ENCODE results near the gene DAAM1.

The DAAM1 gene

DNA sequence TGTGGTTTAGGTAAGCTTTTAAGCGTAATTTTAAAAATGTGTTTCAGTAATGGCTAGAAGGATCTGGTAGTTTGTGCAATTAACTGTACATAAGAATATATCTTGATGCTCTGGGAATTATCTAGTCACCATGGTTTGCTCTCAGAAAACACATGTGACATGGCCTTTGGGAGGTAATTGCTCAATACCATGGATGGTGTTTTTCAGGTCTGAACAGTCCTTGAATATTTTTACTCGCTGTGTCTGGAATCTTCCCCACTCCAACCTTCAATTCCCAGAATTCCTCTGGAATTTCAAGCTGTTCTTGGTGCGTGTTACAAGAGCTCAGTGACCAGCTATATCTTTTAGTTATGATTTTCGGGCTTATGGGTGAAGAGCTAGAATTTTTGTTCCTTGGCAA lies 85.3 kb downstream of the DAAM1 start:
- TF ChIP-seq, protein P1, sequence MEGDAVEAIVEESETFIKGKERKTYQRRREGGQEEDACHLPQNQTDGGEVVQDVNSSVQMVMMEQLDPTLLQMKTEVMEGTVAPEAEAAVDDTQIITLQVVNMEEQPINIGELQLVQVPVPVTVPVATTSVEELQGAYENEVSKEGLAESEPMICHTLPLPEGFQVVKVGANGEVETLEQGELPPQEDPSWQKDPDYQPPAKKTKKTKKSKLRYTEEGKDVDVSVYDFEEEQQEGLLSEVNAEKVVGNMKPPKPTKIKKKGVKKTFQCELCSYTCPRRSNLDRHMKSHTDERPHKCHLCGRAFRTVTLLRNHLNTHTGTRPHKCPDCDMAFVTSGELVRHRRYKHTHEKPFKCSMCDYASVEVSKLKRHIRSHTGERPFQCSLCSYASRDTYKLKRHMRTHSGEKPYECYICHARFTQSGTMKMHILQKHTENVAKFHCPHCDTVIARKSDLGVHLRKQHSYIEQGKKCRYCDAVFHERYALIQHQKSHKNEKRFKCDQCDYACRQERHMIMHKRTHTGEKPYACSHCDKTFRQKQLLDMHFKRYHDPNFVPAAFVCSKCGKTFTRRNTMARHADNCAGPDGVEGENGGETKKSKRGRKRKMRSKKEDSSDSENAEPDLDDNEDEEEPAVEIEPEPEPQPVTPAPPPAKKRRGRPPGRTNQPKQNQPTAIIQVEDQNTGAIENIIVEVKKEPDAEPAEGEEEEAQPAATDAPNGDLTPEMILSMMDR (IDR thresholded peaks at IDR 0.05; ENCODE audit: low read depth, low read length) = no peak
- DNase-seq (ENCODE audit: low read depth, low spot score) = no peak
- in situ Hi-C loops (cut with HindIII; ENCODE audit: low sequenced_read_pairs) = no loop called here
- no peak overlapping the region for H3K4me3 ChIP-seq (ENCODE audit: low read depth, low read length)

DNA sequence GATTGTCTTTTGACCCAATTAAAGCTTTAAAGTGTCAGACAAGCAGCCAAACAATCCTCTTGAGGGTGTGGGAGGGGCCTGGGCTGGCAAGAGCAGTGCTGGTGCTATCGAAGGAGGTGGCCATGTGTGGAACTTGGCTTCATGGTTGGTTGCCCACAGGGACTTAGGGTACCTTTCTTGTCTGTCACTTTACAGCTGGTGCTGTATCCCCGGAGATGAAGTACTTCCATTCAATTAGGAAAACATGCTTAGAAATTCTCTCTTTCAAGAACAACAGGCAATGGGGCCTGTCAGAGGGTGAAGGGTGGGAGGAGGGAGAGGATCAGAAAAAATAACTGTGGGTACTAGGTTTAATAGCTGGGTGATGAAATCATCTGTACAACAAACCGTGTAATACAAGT lies 86.5 kb downstream of the DAAM1 start:
- H3K4me3 ChIP-seq (ENCODE audit: low read depth, low read length) = no peak overlapping the region
- DNase-seq (ENCODE audit: low read depth, low spot score) = no peak
- TF ChIP-seq, protein P1 (IDR thresholded peaks at IDR 0.05; ENCODE audit: low read depth, low read length) = no peak
- in situ Hi-C loops (cut with HindIII; ENCODE audit: low sequenced_read_pairs) = no loop called here

DNA sequence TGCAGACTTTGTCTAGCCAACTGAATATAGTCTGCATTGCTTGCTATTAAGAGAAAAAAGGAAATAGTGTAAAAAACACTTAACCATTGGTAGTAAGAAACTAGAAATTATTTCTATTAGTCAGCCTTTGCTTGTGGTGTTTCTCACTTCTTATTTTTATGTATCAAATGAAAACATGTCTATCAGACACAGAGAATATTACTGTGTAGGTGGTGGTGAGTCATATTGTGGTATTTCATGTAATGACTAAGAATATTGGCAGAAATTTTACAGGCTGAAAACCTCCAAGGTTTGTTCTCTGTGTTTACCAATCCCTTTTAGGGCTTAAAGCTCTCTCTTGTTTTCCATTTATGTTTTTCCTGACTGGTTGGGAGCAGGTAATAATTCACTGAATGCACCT lies 87.2 kb downstream of the DAAM1 start:
- H3K4me3 ChIP-seq (ENCODE audit: low read depth, low read length) = no peak overlapping the region
- TF ChIP-seq, protein P1 (IDR thresholded peaks at IDR 0.05; ENCODE audit: low read depth, low read length) = no peak
- in situ Hi-C loops (cut with HindIII; ENCODE audit: low sequenced_read_pairs) = no loop called here
- peak; percentile 93 for DNase-seq (ENCODE audit: low read depth, low spot score)

DNA sequence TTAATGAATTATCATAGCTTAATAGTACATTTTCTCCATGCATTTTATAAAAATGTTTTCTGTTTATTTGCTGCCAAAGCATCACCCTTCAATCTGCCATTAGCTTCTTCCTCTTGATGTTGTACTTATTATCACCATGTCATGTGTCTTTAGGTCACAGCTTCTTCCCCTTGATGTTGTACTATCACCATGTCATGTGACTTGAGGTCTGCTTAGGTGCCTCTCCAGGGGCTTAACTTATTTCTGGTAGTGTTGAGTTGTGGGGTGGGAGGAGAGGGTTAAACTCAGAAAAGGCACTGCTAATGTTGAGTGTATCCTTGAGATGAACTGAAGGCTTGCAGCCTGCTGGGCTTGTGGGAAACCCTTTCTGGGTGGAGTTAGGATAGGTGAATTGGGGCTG lies 87.8 kb downstream of the DAAM1 start:
- DNase-seq (ENCODE audit: low read depth, low spot score) = no peak
- H3K4me3 ChIP-seq (ENCODE audit: low read depth, low read length) = no peak overlapping the region
- TF ChIP-seq, protein P1 (IDR thresholded peaks at IDR 0.05; ENCODE audit: low read depth, low read length) = no peak
- in situ Hi-C loops (cut with HindIII; ENCODE audit: low sequenced_read_pairs) = no loop called here

DNA sequence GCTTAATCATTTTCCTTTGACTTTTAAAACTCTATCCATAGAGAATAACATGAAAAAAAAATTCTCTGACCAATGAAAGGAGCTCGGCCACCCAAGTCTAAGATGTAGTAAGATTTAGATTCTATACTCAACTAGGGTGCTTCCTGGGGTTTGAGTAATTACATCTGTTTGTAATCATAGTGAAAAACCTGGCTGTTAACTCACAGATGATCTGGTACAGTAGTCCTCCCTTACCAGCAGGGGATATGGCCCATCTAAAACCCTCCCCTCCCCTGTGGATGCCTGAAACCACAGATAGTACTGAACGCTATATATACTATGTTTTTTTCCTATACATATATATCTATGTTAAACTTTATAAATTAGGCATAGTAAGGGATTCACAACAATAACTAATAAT lies 89.2 kb downstream of the DAAM1 start:
- DNase-seq (ENCODE audit: low read depth, low spot score) = peak; percentile 51
- in situ Hi-C loops (cut with HindIII; ENCODE audit: low sequenced_read_pairs) = no loop called here
- TF ChIP-seq, protein P1 (IDR thresholded peaks at IDR 0.05; ENCODE audit: low read depth, low read length) = no peak
- no peak overlapping the region for H3K4me3 ChIP-seq (ENCODE audit: low read depth, low read length)

DNA sequence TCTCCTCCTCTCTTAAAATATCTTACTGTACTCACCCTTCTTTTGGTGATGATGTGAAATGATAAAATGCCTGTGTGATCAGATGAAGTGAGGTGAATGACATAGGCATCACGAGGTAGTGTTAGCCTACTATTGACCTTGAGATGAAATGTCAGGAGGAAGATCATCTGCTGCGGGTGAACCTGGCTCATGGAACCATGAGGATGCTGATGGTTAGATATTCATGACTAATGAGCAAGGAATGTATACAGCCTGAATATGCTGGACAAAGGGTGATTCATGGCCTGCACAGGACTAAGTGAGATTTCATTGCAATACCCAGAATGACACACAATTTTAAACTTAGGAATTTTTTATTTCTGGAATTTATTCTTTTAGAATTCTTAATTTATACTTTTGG lies 89.6 kb downstream of the DAAM1 start:
- DNase-seq (ENCODE audit: low read depth, low spot score) = peak; percentile 90
- no peak overlapping the region for H3K4me3 ChIP-seq (ENCODE audit: low read depth, low read length)
- in situ Hi-C loops (cut with HindIII; ENCODE audit: low sequenced_read_pairs) = no loop called here
- TF ChIP-seq, protein P1 (IDR thresholded peaks at IDR 0.05; ENCODE audit: low read depth, low read length) = no peak

DNA sequence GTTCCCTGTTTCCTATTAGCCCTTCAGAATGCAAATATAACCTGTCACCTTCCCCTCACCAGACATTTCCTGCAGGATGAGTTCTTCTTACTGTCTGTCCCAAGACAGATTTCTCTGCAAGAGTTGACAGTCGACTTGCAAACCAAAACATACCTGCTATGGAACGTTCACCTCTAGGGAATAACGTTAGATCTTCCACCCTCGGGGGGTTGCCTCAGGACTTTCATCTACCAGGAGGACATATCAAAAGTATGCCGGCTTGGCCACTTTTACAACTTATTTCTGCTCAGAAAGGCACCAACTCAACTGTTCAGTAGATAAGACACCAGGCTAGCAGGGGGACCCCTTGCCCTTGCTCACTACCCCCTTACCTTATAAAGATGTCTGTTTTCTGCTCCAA lies 92.5 kb downstream of the DAAM1 start:
- in situ Hi-C loops (cut with HindIII; ENCODE audit: low sequenced_read_pairs) = no loop called here
- TF ChIP-seq, protein P1 (IDR thresholded peaks at IDR 0.05; ENCODE audit: low read depth, low read length) = no peak
- H3K4me3 ChIP-seq (ENCODE audit: low read depth, low read length) = no peak overlapping the region
- DNase-seq (ENCODE audit: low read depth, low spot score) = no peak
